ENCODE data around the gene ALDH1L1.

- TF ChIP-seq CTCF (IDR thresholded peaks at IDR 0.05) = no peak
- no peak for TF ChIP-seq POLR2A (IDR thresholded peaks at IDR 0.05; ENCODE audit: low read depth)
- no peak for TF ChIP-seq EP300 (IDR thresholded peaks at IDR 0.05)
Measured at GRCh38 chr3:126197343-126197742, 17.0 kb upstream of the ALDH1L1 start.
